MM.1S (cell line): ENCODE data around the gene IFNL4.
A peak's percentile ranks its signal among the peaks of the same experiment; 100 is the strongest.

Experiments
- DNase-seq: peaks from one replicate; pipeline ENCODE4 v3.0.0-alpha.2; 2015
- H2AFZ ChIP-seq: fragments of 300-600 bp; sonication (generic); 2 replicates; pipeline ENCODE4 v1.6.0; 2016; ENCODE audit warnings: antibody characterized with exemption, low read length
- H3F3A ChIP-seq: fragments of 300-600 bp; sonication (generic); 2 replicates; pipeline ENCODE4 v1.6.1; 2016; ENCODE audit warnings: mild to moderate bottlenecking, antibody characterized with exemption, low read length, moderate library complexity, mixed read lengths; ENCODE audit not compliant: insufficient read depth
- H3K27ac ChIP-seq: fragments of 300-600 bp; sonication (generic); 2 replicates; pipeline ENCODE4 v1.5.1; 2016; ENCODE audit warnings: mild to moderate bottlenecking, low read length
- H3K27me3 ChIP-seq: fragments of 300-600 bp; sonication (generic); replicated peaks from 2 replicates; pipeline ENCODE4 v1.6.0; 2016; ENCODE audit warnings: low read length; ENCODE audit not compliant: insufficient read depth
- H3K36me3 ChIP-seq: fragments of 300-600 bp; sonication (generic); replicated peaks from 2 replicates; pipeline ENCODE4 v1.6.1; 2016; ENCODE audit warnings: mild to moderate bottlenecking, low read length, mixed read lengths; ENCODE audit not compliant: insufficient read depth
- H3K4me1 ChIP-seq: fragments of 300-600 bp; sonication (generic); 2 replicates; pipeline ENCODE4 v1.6.1; 2016; ENCODE audit warnings: low read length, mixed read lengths
- H3K4me2 ChIP-seq: fragments of 300-600 bp; sonication (generic); 2 replicates; pipeline ENCODE4 v1.6.0; 2016; ENCODE audit warnings: low read depth, low read length
- H3K4me3 ChIP-seq: fragments of 300-600 bp; sonication (generic); 2 replicates; pipeline ENCODE4 v1.5.1; 2016; ENCODE audit warnings: low read length, mixed read lengths
- H3K79me2 ChIP-seq: fragments of 300-600 bp; sonication (generic); 2 replicates; pipeline ENCODE4 v1.6.1; 2016; ENCODE audit warnings: mixed run types, low read length, mixed read lengths
- H3K9ac ChIP-seq: fragments of 300-600 bp; sonication (generic); 2 replicates; pipeline ENCODE4 v1.6.1; 2016; ENCODE audit warnings: low read length, mixed read lengths
- H3K9me2 ChIP-seq: fragments of 300-600 bp; sonication (generic); replicated peaks from 2 replicates; pipeline ENCODE4 v1.6.1; 2016; ENCODE audit warnings: mild to moderate bottlenecking, low read length, mixed read lengths; ENCODE audit not compliant: insufficient read depth
- H3K9me3 ChIP-seq: fragments of 300-600 bp; sonication (generic); replicated peaks from 2 replicates; pipeline ENCODE4 v1.6.1; 2016; ENCODE audit warnings: mild to moderate bottlenecking, low read length, mixed read lengths; ENCODE audit not compliant: insufficient read depth
- H4K20me1 ChIP-seq: fragments of 300-600 bp; sonication (generic); 2 replicates; pipeline ENCODE4 v1.6.1; 2016; ENCODE audit warnings: mild to moderate bottlenecking, low read length, moderate library complexity, mixed read lengths; ENCODE audit not compliant: insufficient read depth
- CTCF ChIP-seq: fragments of 300-600 bp; sonication (generic); IDR thresholded peaks from 2 replicates; pipeline ENCODE4 v1.5.1; 2016; ENCODE audit warnings: antibody characterized with exemption, low read length, mixed read lengths
- EZH2 ChIP-seq: fragments of 300-600 bp; sonication (generic); optimal IDR thresholded peaks from 2 replicates; pipeline ENCODE3; 2017; ENCODE audit warnings: low read depth, mild to moderate bottlenecking, antibody characterized with exemption, low read length, mixed read lengths
- EZH2phosphoT487 ChIP-seq: fragments of 300-600 bp; sonication (generic); IDR thresholded peaks from 2 replicates; pipeline ENCODE4 v1.6.1; 2018; ENCODE audit warnings: antibody characterized with exemption, low read length

The IFNL4 gene

DNA sequence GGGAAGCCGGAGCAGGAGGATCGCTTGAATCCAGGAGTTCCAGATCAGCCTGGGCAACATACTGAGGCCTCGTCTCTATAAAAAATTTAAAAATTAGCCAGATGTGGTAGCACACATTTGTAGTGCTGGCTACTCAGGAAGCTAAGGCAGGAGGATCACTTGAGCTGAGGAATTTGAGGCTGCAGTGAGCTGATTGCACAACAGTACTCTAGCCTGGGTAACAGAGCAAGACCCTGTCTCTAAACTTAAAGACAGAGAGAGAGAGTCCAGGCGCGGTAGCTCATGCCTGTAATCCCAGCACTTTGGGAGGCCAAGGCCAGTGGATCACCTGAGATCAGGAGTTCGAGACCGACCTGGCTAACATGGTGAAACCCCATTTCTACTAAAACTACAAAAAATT lies 8.2 kb downstream of the IFNL4 start:
- TF ChIP-seq EZH2phosphoT487, result no peak
- no peak for TF ChIP-seq CTCF
- TF ChIP-seq EZH2, result no peak
- Histone ChIP-seq H3F3A (no peaks in the 10 kb centered on the region), H4K20me1 (no peaks in the 10 kb centered on the region), H3K4me3 (no peak overlapping the region), H3K27ac (no peak overlapping the region), H3K27me3 (peaks cover 66% of the 10 kb centered on the region), H2AFZ (no peak overlapping the region), H3K9me2 (no peaks in the 10 kb centered on the region), H3K4me1 (peaks cover 4% of the 10 kb centered on the region; the same call in 1 of the 2 replicates), H3K9ac (no peak overlapping the region), H3K9me3 (no peaks in the 10 kb centered on the region), H3K4me2 (no peak overlapping the region), H3K36me3 (no peaks in the 10 kb centered on the region), H3K79me2 (no peaks in the 10 kb centered on the region)
- DNase-seq, result no peak

DNA sequence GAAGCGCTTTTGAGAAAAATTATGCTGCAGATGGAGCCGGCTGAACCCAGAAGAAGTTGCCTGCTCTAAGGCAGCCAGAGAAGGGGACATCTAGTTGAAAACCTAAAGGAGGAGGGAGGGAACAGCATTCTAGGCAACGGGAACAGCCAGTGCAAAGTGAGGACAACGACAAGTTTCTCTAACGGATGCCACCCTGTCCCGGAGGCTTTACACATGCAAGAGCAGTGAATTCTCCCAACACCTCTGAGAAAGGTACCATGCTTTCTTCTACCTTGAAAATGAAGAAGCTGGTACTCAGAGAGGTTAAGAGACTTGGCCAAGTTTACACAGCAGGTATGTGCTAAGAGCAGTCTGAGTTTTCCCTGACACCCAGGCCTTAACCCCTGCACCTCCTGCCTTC lies 9.7 kb downstream of the IFNL4 start:
- Histone ChIP-seq H3K4me2 (no peak overlapping the region), H3K4me3 (no peak overlapping the region), H3K27ac (no peak overlapping the region), H3K27me3 (peaks cover 68% of the 10 kb centered on the region), H3K9me3 (no peaks in the 10 kb centered on the region), H3F3A (no peaks in the 10 kb centered on the region), H2AFZ (no peak overlapping the region), H3K4me1 (peaks cover 4% of the 10 kb centered on the region; the same call in 1 of the 2 replicates), H3K9ac (no peak overlapping the region), H3K36me3 (no peaks in the 10 kb centered on the region), H3K9me2 (no peaks in the 10 kb centered on the region), H3K79me2 (no peaks in the 10 kb centered on the region), H4K20me1 (no peaks in the 10 kb centered on the region)
- TF ChIP-seq EZH2phosphoT487 (no peak), CTCF (no peak), EZH2 (no peak)
- no peak for DNase-seq

DNA sequence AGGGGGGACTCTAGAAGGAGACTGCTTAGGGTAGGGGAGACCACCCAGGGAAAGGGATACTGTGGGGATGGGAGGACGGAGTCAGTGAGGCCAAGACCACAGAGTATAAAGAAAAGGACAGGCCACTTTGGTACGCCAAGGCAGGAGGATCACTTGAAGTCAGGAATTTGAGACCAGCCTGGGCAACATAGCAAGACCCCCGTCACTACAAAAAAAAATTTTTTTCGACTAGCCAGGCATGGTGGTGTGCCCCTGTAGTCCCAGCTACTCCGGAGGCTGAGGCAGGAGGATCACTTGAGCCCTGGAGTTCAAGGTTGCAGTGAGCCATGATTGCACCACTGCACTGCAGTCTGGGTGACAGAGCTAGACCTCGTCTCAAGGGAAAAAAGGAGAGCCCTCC lies 10.4 kb downstream of the IFNL4 start:
- no peak overlapping the region for H3K4me3 ChIP-seq
- no peak for DNase-seq
- H3K9me2 ChIP-seq, result no peaks in the 10 kb centered on the region
- H3K36me3 ChIP-seq, result no peaks in the 10 kb centered on the region
- no peak overlapping the region for H3K9ac ChIP-seq
- no peak overlapping the region for H2AFZ ChIP-seq
- no peaks in the 10 kb centered on the region for H3K9me3 ChIP-seq
- peak overlapping the region; percentile 51 for H3K4me2 ChIP-seq
- H3K27ac ChIP-seq, result no peak overlapping the region
- no peaks in the 10 kb centered on the region for H4K20me1 ChIP-seq
- no peaks in the 10 kb centered on the region for H3K79me2 ChIP-seq
- H3K4me1 ChIP-seq, result peaks cover 4% of the 10 kb centered on the region; the same call in 1 of the 2 replicates
- no peaks in the 10 kb centered on the region for H3F3A ChIP-seq
- peaks cover 67% of the 10 kb centered on the region for H3K27me3 ChIP-seq
- TF ChIP-seq EZH2 (no peak), EZH2phosphoT487 (no peak), CTCF (no peak)
